Fibroblast of lung (primary cell): ENCODE data around the gene PCDHB15. TPM values are rescaled to one million over a fixed set of nuclear protein-coding genes. Genes with fewer than 3 reads are reported as not detected.
"Not testable (repeated sequence)": the region's sequence is repeated elsewhere in the genome, so short reads cannot be mapped to it uniquely, and the experiment has no call there.

Experiments
- DNase-seq, 2 donors: peaks; one replicate each; pipeline versions ENCODE4 v3.0.0 to v3.0.0-alpha.2; 2010; ENCODE audit warnings: low read depth in 2 of 2
- H2AFZ ChIP-seq: 2 replicates; pipeline ENCODE4 v1.5.1; 2012; ENCODE audit warnings: low read length, control low read depth, inconsistent platforms
- H3K27ac ChIP-seq: 2 replicates; pipeline ENCODE4 v1.5.1; 2011; ENCODE audit warnings: low read length, control low read depth; ENCODE audit not compliant: insufficient read depth
- H3K27me3 ChIP-seq: 2 replicates; pipeline ENCODE4 v1.5.1; 2011; ENCODE audit warnings: mild to moderate bottlenecking, low read length; ENCODE audit not compliant: control insufficient read depth, insufficient read depth
- H3K36me3 ChIP-seq: 2 replicates; pipeline ENCODE4 v1.5.1; 2011; ENCODE audit warnings: low read length; ENCODE audit not compliant: control insufficient read depth, insufficient read depth
- H3K4me1 ChIP-seq: 2 replicates; pipeline ENCODE4 v1.5.1; 2011; ENCODE audit warnings: low read length; ENCODE audit not compliant: control insufficient read depth, insufficient read depth; ENCODE audit errors: extremely low read depth
- H3K4me2 ChIP-seq: 2 replicates; pipeline ENCODE4 v1.5.1; 2011; ENCODE audit warnings: low read length, control low read depth; ENCODE audit not compliant: insufficient read depth; ENCODE audit errors: extremely low read depth
- H3K4me3 ChIP-seq, 4 experiments: fragments of 200-600 bp in 1 of 4; sonication (generic) in 1 of 4; replicated peaks in 1 of 4; 2 replicates each; pipeline ENCODE4 v1.5.1; 2011 to 2016; ENCODE audit warnings: low read length in 4 of 4, low read depth in 3 of 4, mild to moderate bottlenecking in 3 of 4, control low read depth in 2 of 4, inconsistent platforms in 1 of 4, mixed read lengths in 1 of 4; ENCODE audit not compliant: insufficient read depth in 1 of 4; ENCODE audit errors: control extremely low read depth in 1 of 4
- H3K79me2 ChIP-seq: 2 replicates; pipeline ENCODE4 v1.5.1; 2012; ENCODE audit warnings: mild to moderate bottlenecking, low read length, inconsistent platforms; ENCODE audit not compliant: control insufficient read depth, insufficient read depth
- H3K9ac ChIP-seq: 2 replicates; pipeline ENCODE4 v1.5.1; 2011; ENCODE audit warnings: mild to moderate bottlenecking, low read length, control low read depth; ENCODE audit not compliant: insufficient read depth
- H3K9me3 ChIP-seq: 2 replicates; pipeline ENCODE4 v1.5.1; 2012; ENCODE audit warnings: low read depth, low read length; ENCODE audit not compliant: control insufficient read depth, insufficient read depth
- H4K20me1 ChIP-seq: 2 replicates; pipeline ENCODE4 v1.5.1; 2011; ENCODE audit warnings: low read length; ENCODE audit not compliant: control insufficient read depth, insufficient read depth; ENCODE audit errors: extremely low read depth
- CTCF ChIP-seq, 2 donors: IDR thresholded peaks in 1 of 2; conservative IDR thresholded peaks in 1 of 2; 1 replicate in 1 of 2; 2 replicates in 1 of 2; pipeline ENCODE4 v1.5.1; 2011 to 2012; ENCODE audit warnings: low read length in 2 of 2, control low read depth in 1 of 2, inconsistent platforms in 1 of 2, low read depth in 1 of 2, mild to moderate bottlenecking in 1 of 2
- EZH2 ChIP-seq: IDR thresholded peaks from 2 replicates; pipeline ENCODE4 v1.5.1; 2012; ENCODE audit warnings: low read length, control low read depth, mild to moderate bottlenecking; ENCODE audit errors: missing control alignments
- polyA plus RNA-seq, 2 donors: library from polyadenylated mRNA; depleted of rRNA in 1 of 2; stranded (reverse) in 1 of 2; unstranded in 1 of 2; fragments of >200 nt; gene quantifications; 2 replicates each; pipeline ENCODE4 v1.2.1, GENCODE V29; 2011 to 2012; ENCODE audit warnings: missing spikeins in 1 of 2
- total RNA-seq: library from RNA; depleted of rRNA; stranded (reverse); fragments of >200 nt; gene quantifications from 2 replicates; pipeline ENCODE4 v1.2.1, GENCODE V29; 2014

The PCDHB15 gene
- total and polyA plus RNA-seq, 2 donors (not counting 1 experiment from before 2014, with no cell fraction given): 0.31 to 1.8 TPM

GRCh38 chr5:141201646-141202045, 43.5 kb upstream of the PCDHB15 start:
- not testable (repeated sequence) for H3K4me1 ChIP-seq, DNase-seq, H2AFZ ChIP-seq, H3K4me3 ChIP-seq, H3K4me2 ChIP-seq, H4K20me1 ChIP-seq, H3K79me2 ChIP-seq, H3K9me3 ChIP-seq, H3K27me3 ChIP-seq, H3K9ac ChIP-seq, H3K27ac ChIP-seq, H3K36me3 ChIP-seq

- Histone ChIP-seq H3K4me3 (no peak within 1 kb of the TSS), H3K4me1 (no peaks in the 10 kb centered on the region), H4K20me1 (no peaks in the 10 kb centered on the region), H3K27ac (no peak within 1 kb of the TSS), H3K27me3 (no peaks in the 10 kb centered on the region), H3K4me2 (no peak within 1 kb of the TSS), H3K79me2 (no peaks in the 10 kb centered on the region), H3K9ac (no peak within 1 kb of the TSS), H2AFZ (no peak within 1 kb of the TSS), H3K36me3 (no peaks in the 10 kb centered on the region), H3K9me3 (no peaks in the 10 kb centered on the region)
- no peak for DNase-seq
- TF ChIP-seq EZH2: no peak
- TF ChIP-seq CTCF (conservative IDR thresholded peaks at IDR 0.05 in 1 of 2, IDR thresholded peaks at IDR 0.05 in 1 of 2; ENCODE audit: low read depth in 1 of 2, low read length in 2 of 2): no peak
Measured at GRCh38 chr5:141208478-141208877, 36.7 kb upstream of the PCDHB15 start, which contains the start of gene PCDHB12. Gene PCDHB12 (plus strand): TSS chr5:141208719. CDS start chr5:141208908, 189 bp downstream.

- H3K36me3 ChIP-seq, H3K79me2 ChIP-seq, H2AFZ ChIP-seq, H3K27me3 ChIP-seq, DNase-seq, H3K4me1 ChIP-seq, H3K27ac ChIP-seq, H3K4me3 ChIP-seq, H4K20me1 ChIP-seq, H3K4me2 ChIP-seq, H3K9me3 ChIP-seq, H3K9ac ChIP-seq: not testable (repeated sequence)
Measured at GRCh38 chr5:141210281-141210680, 34.9 kb upstream of the PCDHB15 start.

- not testable (repeated sequence) for H3K9me3 ChIP-seq, H3K4me1 ChIP-seq, H3K4me3 ChIP-seq, H3K79me2 ChIP-seq, H3K4me2 ChIP-seq, H3K36me3 ChIP-seq, H4K20me1 ChIP-seq, H3K9ac ChIP-seq, DNase-seq, H3K27ac ChIP-seq, H3K27me3 ChIP-seq, H2AFZ ChIP-seq
Measured at GRCh38 chr5:141210849-141211248, 34.3 kb upstream of the PCDHB15 start.

GRCh38 chr5:141213656-141214339, 31.4 kb upstream of the PCDHB15 start, which contains the start of gene PCDHB13:
Gene PCDHB13 (plus strand): TSS chr5:141213919. CDS start chr5:141214124, 205 bp downstream.
- not testable (repeated sequence) for H3K27ac ChIP-seq, H3K9ac ChIP-seq, H3K36me3 ChIP-seq, H4K20me1 ChIP-seq, H3K27me3 ChIP-seq, H3K4me2 ChIP-seq, H3K4me3 ChIP-seq, H2AFZ ChIP-seq, H3K79me2 ChIP-seq, H3K4me1 ChIP-seq, H3K9me3 ChIP-seq
- peak; percentile 10 to 21 for DNase-seq

- not testable (repeated sequence) for H2AFZ ChIP-seq, H3K36me3 ChIP-seq, H3K27me3 ChIP-seq, H3K79me2 ChIP-seq, H3K4me2 ChIP-seq, H3K4me1 ChIP-seq, H4K20me1 ChIP-seq, H3K4me3 ChIP-seq, DNase-seq, H3K9me3 ChIP-seq, H3K27ac ChIP-seq, H3K9ac ChIP-seq
Measured at GRCh38 chr5:141214583-141214982, 30.6 kb upstream of the PCDHB15 start.
